Diencephalon (tissue), 1 donor: Measurements from ENCODE around the gene CXCL1. TPM values are rescaled to one million over a fixed set of nuclear protein-coding genes. Genes with fewer than 3 reads are reported as not detected.

Experiments used
- total RNA-seq: library from RNA; depleted of rRNA; stranded (reverse); fragments of >200 nt; gene quantifications from one replicate; pipeline ENCODE4 v1.2.3, GENCODE V29; 2014

CXCL1 gene
- total RNA-seq = 1.2 TPM

GRCh38 chr4:73869130-73870055 is at the start of gene CXCL1:
CXCL1 (plus strand) TSS chr4:73869393; CDS start chr4:73869471, 78 bp downstream.

GRCh38 chr4:73836373-73837279 is 32.6 kb upstream of the CXCL1 start, which contains the start of gene CXCL6:
CXCL6 (plus strand) TSS chr4:73836678; CDS start chr4:73836751, 73 bp downstream.

GRCh38 chr4:73853246-73853704 is 15.9 kb upstream of the CXCL1 start, which contains the start of gene PF4V1:
PF4V1 (plus strand) TSS chr4:73853296; CDS start chr4:73853363, 67 bp downstream.

Other genes starting within 250 kb of the CXCL1 start
- gene RASSF6, start 249.0 kb upstream of the CXCL1 start, total RNA-seq = 0.23 TPM
- 0.23 TPM for gene CXCL8, start 128.8 kb upstream of the CXCL1 start, total RNA-seq
- 0.69 TPM for gene CXCL6, start 32.7 kb upstream of the CXCL1 start, total RNA-seq
- gene PF4V1, start 16.1 kb upstream of the CXCL1 start, total RNA-seq = 1.6 TPM
- 1.8 TPM for gene PF4, start 112.6 kb downstream of the CXCL1 start, total RNA-seq
- 4.6 TPM for gene PPBP, start 118.8 kb downstream of the CXCL1 start, total RNA-seq
- 0.92 TPM for gene CXCL5, start 129.3 kb downstream of the CXCL1 start, total RNA-seq
- 1.2 TPM for gene CXCL3, start 169.3 kb downstream of the CXCL1 start, total RNA-seq
- gene CXCL2, start 229.8 kb downstream of the CXCL1 start, total RNA-seq = 3.7 TPM